Fibroblast of mammary gland (primary cell): ENCODE results near the gene XCR1.

Source experiments
- DNase-seq: peaks from one replicate; pipeline ENCODE4 v3.0.0-alpha.2; 2010; ENCODE audit warnings: low read depth
- H3K4me3 ChIP-seq: 2 replicates; pipeline ENCODE4 v1.5.1; 2011; ENCODE audit warnings: low read depth, mild to moderate bottlenecking, low read length, moderate library complexity; ENCODE audit not compliant: control insufficient read depth
- TF ChIP-seq, protein P1 (sequence below): conservative IDR thresholded peaks from 2 replicates; pipeline ENCODE4 v1.5.1; 2011; ENCODE audit warnings: low read depth, low read length, inconsistent platforms; ENCODE audit not compliant: control insufficient read depth, insufficient read depth

XCR1 gene

DNA sequence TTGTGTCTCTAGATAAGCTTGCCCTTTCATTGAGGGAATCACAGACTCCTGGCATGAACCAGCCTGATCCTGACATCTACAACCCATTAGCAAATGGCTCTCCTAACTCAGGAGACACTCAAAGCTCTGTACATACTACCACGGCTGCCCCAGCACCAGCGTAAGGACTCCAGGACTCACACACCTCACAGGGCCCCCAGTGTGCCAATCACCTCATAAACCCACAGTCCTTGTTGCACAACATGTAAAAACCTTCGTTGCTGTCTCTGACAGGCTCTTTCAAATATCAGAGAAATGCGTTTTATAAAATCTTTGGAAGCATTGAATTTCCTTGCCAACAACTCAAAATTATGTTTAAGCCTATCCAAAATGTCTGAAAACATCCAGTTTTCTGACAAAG lies 38.9 kb downstream of the XCR1 start:
- no peak overlapping the region for H3K4me3 ChIP-seq
- TF ChIP-seq, protein P1, sequence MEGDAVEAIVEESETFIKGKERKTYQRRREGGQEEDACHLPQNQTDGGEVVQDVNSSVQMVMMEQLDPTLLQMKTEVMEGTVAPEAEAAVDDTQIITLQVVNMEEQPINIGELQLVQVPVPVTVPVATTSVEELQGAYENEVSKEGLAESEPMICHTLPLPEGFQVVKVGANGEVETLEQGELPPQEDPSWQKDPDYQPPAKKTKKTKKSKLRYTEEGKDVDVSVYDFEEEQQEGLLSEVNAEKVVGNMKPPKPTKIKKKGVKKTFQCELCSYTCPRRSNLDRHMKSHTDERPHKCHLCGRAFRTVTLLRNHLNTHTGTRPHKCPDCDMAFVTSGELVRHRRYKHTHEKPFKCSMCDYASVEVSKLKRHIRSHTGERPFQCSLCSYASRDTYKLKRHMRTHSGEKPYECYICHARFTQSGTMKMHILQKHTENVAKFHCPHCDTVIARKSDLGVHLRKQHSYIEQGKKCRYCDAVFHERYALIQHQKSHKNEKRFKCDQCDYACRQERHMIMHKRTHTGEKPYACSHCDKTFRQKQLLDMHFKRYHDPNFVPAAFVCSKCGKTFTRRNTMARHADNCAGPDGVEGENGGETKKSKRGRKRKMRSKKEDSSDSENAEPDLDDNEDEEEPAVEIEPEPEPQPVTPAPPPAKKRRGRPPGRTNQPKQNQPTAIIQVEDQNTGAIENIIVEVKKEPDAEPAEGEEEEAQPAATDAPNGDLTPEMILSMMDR = no peak
- DNase-seq = peak; percentile 14

DNA sequence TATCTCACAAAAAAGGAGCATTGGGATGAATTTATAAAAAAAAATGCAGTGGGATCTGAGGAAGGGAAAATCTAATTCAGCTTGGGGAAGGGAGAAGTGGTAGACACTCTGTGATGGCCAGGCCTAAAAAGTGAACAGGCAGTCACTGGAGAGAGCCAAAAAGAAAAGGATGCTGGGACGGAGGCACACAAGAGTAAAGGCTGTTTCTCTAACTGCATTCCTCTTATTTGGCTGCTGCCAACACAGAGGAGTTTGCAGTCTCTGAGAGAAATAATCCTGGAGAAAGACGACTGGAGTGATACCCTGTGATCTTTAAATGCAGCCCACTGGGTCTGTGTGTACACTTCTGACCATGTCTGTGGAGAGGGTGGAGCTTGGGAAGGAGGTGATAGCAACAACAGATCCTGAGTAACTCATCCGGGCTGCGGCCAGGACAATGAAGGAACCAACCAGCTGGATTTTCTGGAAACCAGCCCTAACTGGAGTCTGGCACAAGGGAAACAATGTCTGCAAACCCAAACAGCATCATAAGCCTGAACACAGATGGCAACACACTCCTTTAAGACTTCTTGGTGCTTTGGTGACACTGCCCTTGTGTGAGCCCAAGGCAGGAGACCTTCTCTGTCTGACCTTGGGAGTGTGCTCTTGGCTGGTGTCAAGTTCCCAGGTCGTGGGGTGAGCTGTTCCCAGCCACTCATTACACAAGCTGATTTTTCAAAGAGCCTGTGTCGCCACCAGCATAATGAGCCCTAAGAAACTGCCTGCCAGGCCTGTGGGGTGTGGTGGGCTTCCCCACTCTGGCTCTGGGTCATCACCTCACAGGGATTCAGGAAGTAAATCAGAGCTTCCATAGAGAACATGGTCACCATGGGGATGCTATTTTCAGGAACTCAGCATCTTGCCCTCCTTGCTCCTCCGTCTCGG lies 39.7 kb downstream of the XCR1 start:
- DNase-seq = peak; percentile 90
- H3K4me3 ChIP-seq = no peak overlapping the region
- TF ChIP-seq, protein P1 = no peak

DNA sequence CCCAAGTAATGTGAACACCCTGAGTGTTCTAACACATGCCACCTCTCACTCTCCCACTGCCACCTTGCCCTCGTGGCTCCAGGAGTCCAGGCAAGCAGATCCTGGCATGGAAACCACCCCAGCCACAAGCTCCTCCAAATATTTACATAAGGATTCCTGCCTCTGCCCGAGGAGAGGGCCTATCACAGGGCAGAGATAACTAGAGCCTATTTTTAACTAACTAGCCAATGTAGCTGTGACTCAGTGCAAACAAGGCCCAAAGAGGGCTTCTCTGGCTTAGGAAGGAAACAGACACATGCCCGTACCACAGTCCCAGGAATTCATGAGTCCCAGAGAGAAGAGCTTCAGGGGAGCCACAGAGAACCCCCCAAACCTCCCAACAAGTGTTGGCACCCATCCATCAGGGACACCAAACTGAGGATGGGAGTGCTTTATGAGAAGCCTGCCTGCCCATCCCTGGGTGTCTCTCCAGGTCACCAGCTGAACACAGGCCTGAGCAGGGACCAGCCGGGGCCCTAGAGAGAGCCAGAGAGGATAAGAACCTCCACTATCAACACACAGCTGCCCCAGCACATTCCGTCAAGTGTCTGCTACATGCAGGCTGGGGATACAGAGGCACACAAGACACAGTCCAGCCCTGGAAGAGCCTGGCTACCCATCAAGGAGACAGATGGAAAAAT lies 40.8 kb downstream of the XCR1 start:
- TF ChIP-seq, protein P1 = no peak
- H3K4me3 ChIP-seq = no peak overlapping the region
- DNase-seq = peak; percentile 60

DNA sequence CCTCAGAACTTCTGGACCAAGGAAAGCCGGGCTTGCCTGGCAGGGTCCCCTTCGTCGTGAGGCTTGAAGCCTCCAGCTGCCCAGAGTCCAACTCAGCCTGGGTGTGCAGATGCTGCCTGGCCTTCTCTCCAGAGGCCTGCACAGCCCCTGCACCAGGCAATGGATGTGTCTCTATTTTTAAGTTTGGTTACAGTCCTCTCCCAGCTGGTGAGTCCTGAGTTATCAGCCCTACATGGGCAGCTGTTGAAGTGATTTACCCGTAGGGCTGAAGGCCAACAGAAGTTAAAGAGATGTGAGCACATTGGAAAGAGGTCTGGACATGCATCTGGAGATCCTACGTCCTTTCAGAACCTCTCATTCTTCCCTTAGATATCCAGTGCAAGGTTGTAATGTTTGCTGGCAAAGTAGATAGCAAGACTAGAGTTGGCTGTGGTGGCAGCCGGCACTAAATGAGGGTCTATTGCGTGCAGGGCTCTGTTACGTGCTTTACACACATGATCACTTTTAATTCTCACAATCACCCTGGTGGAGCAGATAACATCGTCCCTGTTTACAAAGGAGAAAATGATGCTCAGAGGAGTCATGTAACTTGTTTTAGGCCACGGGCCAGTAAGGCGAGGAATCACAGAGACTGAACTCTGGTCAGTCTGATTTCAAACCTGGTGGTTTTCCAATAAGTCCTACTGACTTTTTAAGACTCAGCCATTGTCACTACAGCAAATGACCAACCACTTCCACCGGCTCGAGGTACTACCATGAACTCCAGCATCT lies 41.6 kb downstream of the XCR1 start:
- TF ChIP-seq, protein P1 = no peak
- peak; percentile 42 for DNase-seq
- H3K4me3 ChIP-seq = no peak overlapping the region

DNA sequence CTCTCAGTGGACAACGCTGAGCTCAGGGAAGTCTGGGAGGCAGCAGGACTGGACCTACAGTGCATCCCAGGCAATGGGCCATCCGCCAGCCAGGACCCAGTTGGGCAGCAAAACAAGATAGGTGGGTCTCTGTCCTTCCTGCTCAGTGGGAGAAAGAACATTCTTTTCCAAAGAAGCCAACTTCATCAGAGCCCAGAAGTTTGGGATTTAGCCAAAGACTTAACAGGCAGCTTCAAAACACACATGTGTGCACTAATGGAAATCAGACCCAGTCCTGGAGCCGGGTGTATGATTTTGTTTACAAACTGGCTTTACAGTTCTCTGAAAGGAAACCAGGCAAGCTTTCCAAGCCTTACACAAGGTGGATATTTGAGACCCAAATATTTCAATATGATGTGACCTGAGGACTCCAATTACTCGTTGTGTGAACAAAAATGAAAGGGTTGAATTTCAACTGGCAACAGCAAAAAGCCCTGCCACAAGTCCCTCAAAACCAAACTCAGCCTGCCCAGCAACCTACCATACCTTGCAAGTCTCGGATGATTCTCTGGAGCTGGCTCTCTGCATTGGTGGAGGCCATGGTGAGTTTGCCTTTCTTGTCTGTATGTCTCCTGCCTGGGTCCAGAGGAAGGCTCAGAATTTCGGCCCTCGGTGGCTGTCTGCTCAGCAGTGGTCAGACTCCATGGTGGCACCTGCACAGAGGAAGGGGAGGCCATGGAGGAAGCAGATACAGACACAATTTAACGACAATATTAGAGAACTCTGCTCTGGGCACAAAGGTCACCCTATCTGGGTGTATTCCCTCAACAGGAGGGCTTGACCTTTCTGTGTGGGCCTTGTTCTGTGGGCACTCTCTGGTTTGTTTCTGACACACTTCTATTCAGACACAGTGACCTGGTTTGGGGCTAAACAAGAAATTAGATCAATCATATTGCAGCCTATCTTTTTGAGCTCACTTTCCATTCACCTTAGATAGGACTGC lies 42.7 kb downstream of the XCR1 start:
- TF ChIP-seq, protein P1 = no peak
- H3K4me3 ChIP-seq = no peak overlapping the region
- DNase-seq = peak; percentile 79
